DND-41 (cell line): Measurements from ENCODE around the gene MAN2C1.
"Not testable (repeated sequence)": the region's sequence is repeated elsewhere in the genome, so short reads cannot be mapped to it uniquely, and the experiment has no call there.

Source experiments
- ATAC-seq: fragments of 200-7000 bp; cut with Tn5 transposase; 3 replicates; pipeline ENCODE4 v1.9.1; 2021; ENCODE audit warnings: low read depth; ENCODE audit not compliant: insufficient read depth
- DNase-seq: peaks from one replicate; pipeline ENCODE4 v3.0.0-alpha.2; 2020
- H2AFZ ChIP-seq: 2 replicates; pipeline ENCODE4 v1.6.0; 2012; ENCODE audit warnings: low read depth, low read length
- H3K27ac ChIP-seq: 2 replicates; pipeline ENCODE4 v1.5.1; 2012; ENCODE audit warnings: low read length, inconsistent platforms
- H3K27me3 ChIP-seq: fragments of 200-600 bp; sonication (generic); 2 replicates; pipeline ENCODE4 v1.6.0; 2012; ENCODE audit warnings: low read length, mild to moderate bottlenecking, inconsistent platforms; ENCODE audit not compliant: insufficient read depth, poor library complexity
- H3K36me3 ChIP-seq: 2 replicates; pipeline ENCODE4 v1.5.1; 2012; ENCODE audit warnings: low read length, inconsistent platforms; ENCODE audit not compliant: insufficient read depth
- H3K4me1 ChIP-seq: 2 replicates; pipeline ENCODE4 v1.5.1; 2012; ENCODE audit warnings: mild to moderate bottlenecking, low read length; ENCODE audit not compliant: insufficient read depth
- H3K4me2 ChIP-seq: 2 replicates; pipeline ENCODE4 v1.6.0; 2012; ENCODE audit warnings: mild to moderate bottlenecking, moderate library complexity, low read length, inconsistent platforms; ENCODE audit not compliant: insufficient read depth
- H3K4me3 ChIP-seq, 2 experiments: fragments of 200-600 bp in 1 of 2; shearing (Covaris generic) in 1 of 2; 2 replicates each; pipeline ENCODE4 v1.5.1; 2012 to 2016; ENCODE audit warnings: inconsistent platforms in 2 of 2, low read length in 2 of 2, mild to moderate bottlenecking in 2 of 2, low read depth in 1 of 2, moderate library complexity in 1 of 2
- H3K79me2 ChIP-seq: 2 replicates; pipeline ENCODE4 v1.6.0; 2012; ENCODE audit warnings: low read length, inconsistent platforms; ENCODE audit not compliant: insufficient read depth
- H3K9ac ChIP-seq: 2 replicates; pipeline ENCODE4 v1.6.0; 2012; ENCODE audit warnings: low read depth, mild to moderate bottlenecking, inconsistent platforms, low read length, moderate library complexity
- H3K9me3 ChIP-seq: 2 replicates; pipeline ENCODE4 v1.5.1; 2012; ENCODE audit warnings: low read length, moderate library complexity, mild to moderate bottlenecking, inconsistent platforms; ENCODE audit not compliant: insufficient read depth, severe bottlenecking
- H4K20me1 ChIP-seq: 2 replicates; pipeline ENCODE4 v1.6.0; 2012; ENCODE audit warnings: low read length; ENCODE audit not compliant: insufficient read depth
- EZH2 ChIP-seq: IDR thresholded peaks from 3 replicates; pipeline ENCODE4 v1.6.1; 2012; ENCODE audit warnings: borderline replicate concordance, low read depth, mild to moderate bottlenecking, moderate library complexity, low read length, inconsistent platforms; ENCODE audit not compliant: severe bottlenecking
- TF ChIP-seq, protein P1 (sequence below): IDR thresholded peaks from 2 replicates; pipeline ENCODE4 v1.5.1; 2012; ENCODE audit warnings: borderline replicate concordance, low read length, moderate library complexity, mild to moderate bottlenecking; ENCODE audit not compliant: poor library complexity, severe bottlenecking; ENCODE audit errors: extremely low read depth

The MAN2C1 gene

DNA sequence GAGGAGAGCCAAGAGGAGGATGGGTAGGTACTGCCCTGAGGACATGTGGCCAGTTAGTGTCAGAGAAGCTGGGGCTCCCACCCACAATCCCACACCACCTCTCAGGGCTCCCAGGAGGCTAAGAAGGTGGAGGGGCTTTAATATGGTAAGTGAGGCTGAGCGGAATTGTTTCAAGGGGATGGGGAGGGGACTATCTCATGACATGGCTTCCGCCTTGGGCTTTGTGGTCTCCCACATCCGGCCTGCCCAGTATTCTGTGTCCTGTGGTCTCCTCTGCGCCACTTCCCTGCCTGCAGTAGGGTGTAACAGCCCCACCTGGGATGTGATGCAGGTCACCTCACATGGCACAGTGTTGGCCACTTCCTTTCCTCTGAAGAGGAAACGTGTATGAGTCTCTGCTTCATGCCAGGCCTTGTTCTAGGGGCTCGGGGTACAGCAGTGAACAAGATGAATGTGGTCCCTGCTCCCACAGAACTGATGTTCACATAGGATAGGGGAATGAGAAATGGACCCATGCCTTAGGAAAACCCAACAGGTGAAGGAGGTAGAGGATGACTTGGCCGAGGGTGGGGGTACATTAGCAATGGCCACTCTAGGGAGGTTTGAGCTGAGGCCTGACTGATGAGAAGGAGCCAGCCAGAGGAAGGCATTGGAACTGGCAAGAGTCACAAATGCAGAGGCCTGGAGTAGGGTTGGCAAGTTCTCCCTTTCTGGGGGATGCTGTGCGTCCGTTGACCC lies 18.4 kb downstream of the MAN2C1 start:
- H4K20me1 ChIP-seq: no peaks in the 10 kb centered on the region
- peak overlapping the region; percentile 86 for H3K27ac ChIP-seq
- peaks cover 29% of the 10 kb centered on the region for H3K4me1 ChIP-seq
- no peaks in the 10 kb centered on the region for H3K27me3 ChIP-seq
- peaks cover 10% of the 10 kb centered on the region; the same call in 1 of the 2 replicates for H3K36me3 ChIP-seq
- no peaks in the 10 kb centered on the region for H3K79me2 ChIP-seq
- H3K9ac ChIP-seq: peak overlapping the region; percentile 11; the same call in 1 of the 2 replicates
- H2AFZ ChIP-seq: no peak overlapping the region
- H3K4me3 ChIP-seq: no peak overlapping the region; a peak in 1 of 4 replicates
- no peak overlapping the region for H3K4me2 ChIP-seq
- TF ChIP-seq EZH2: no peak
- TF ChIP-seq, protein P1, sequence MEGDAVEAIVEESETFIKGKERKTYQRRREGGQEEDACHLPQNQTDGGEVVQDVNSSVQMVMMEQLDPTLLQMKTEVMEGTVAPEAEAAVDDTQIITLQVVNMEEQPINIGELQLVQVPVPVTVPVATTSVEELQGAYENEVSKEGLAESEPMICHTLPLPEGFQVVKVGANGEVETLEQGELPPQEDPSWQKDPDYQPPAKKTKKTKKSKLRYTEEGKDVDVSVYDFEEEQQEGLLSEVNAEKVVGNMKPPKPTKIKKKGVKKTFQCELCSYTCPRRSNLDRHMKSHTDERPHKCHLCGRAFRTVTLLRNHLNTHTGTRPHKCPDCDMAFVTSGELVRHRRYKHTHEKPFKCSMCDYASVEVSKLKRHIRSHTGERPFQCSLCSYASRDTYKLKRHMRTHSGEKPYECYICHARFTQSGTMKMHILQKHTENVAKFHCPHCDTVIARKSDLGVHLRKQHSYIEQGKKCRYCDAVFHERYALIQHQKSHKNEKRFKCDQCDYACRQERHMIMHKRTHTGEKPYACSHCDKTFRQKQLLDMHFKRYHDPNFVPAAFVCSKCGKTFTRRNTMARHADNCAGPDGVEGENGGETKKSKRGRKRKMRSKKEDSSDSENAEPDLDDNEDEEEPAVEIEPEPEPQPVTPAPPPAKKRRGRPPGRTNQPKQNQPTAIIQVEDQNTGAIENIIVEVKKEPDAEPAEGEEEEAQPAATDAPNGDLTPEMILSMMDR: no peak
- DNase-seq (peak; percentile 92), ATAC-seq (peak; percentile 92)
- peaks cover 11% of the 10 kb centered on the region for H3K9me3 ChIP-seq

GRCh38 chr15:75349351-75349669 lies 19.1 kb downstream of the MAN2C1 start:
- peak overlapping the region; percentile 77 for H3K27ac ChIP-seq
- not testable (repeated sequence) for ATAC-seq, H3K4me2 ChIP-seq

DNA sequence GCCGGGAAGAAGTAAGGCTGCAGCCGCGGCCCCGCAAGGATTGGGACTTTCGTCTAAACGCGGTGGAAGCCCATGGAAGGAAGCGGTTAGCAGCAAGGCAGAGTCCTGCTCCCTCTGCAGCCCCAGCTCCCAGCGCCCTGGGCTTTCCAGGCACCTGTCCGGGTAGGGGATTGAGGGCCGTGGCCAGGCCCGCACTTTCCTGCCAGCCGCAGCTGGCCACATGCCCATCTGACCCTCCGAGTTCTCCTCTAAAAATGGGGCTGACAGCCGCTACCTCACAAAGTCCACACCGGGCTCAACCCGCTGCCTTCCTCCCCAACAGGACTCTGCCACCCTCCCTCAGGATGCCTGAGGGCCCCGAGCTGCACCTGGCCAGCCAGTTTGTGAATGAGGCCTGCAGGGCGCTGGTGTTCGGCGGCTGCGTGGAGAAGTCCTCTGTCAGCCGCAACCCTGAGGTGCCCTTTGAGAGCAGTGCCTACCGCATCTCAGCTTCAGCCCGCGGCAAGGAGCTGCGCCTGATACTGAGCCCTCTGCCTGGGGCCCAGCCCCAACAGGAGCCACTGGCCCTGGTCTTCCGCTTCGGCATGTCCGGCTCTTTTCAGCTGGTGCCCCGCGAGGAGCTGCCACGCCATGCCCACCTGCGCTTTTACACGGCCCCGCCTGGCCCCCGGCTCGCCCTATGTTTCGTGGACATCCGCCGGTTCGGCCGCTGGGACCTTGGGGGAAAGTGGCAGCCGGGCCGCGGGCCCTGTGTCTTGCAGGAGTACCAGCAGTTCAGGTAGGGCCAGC lies 19.7 kb downstream of the MAN2C1 start:
- peaks cover 8% of the 10 kb centered on the region; the same call in 1 of the 2 replicates for H3K36me3 ChIP-seq
- H4K20me1 ChIP-seq: no peaks in the 10 kb centered on the region
- peak overlapping the region in 1 of 2 experiments; percentile 36; a peak in 2 of 4 replicates for H3K4me3 ChIP-seq
- no peak overlapping the region for H3K9ac ChIP-seq
- H3K4me1 ChIP-seq: peaks cover 29% of the 10 kb centered on the region
- no peak for ATAC-seq
- H3K9me3 ChIP-seq: peaks cover 11% of the 10 kb centered on the region
- no peaks in the 10 kb centered on the region for H3K79me2 ChIP-seq
- no peak overlapping the region for H2AFZ ChIP-seq
- peak overlapping the region; percentile 77 for H3K27ac ChIP-seq
- H3K4me2 ChIP-seq: no peak overlapping the region
- TF ChIP-seq EZH2: no peak
- TF ChIP-seq, protein P1: no peak
- H3K27me3 ChIP-seq: no peaks in the 10 kb centered on the region
- DNase-seq: no peak

More at GRCh38 chr15:75349351-75349669, 19.1 kb downstream of the MAN2C1 start:
- not testable (repeated sequence) for H3K79me2 ChIP-seq, DNase-seq, H3K27me3 ChIP-seq, H2AFZ ChIP-seq, H4K20me1 ChIP-seq, H3K9ac ChIP-seq
- Histone ChIP-seq H3K9me3 (peaks cover 11% of the 10 kb centered on the region), H3K4me1 (peaks cover 29% of the 10 kb centered on the region), H3K36me3 (peaks cover 10% of the 10 kb centered on the region; the same call in 1 of the 2 replicates), H3K4me3 (peak overlapping the region in 1 of 2 experiments; percentile 36; a peak in 1 of 4 replicates)

GRCh38 chr15:75348034-75348561 lies 20.3 kb downstream of the MAN2C1 start:
- peaks cover 5% of the 10 kb centered on the region; the same call in 1 of the 2 replicates for H3K36me3 ChIP-seq
- peaks cover 29% of the 10 kb centered on the region for H3K4me1 ChIP-seq
- no peak overlapping the region for H3K4me3 ChIP-seq
- no peaks in the 10 kb centered on the region for H4K20me1 ChIP-seq
- DNase-seq (no peak), ATAC-seq (no peak)
- H3K27me3 ChIP-seq: no peaks in the 10 kb centered on the region
- H3K27ac ChIP-seq: no peak overlapping the region
- peaks cover 11% of the 10 kb centered on the region for H3K9me3 ChIP-seq
- H2AFZ ChIP-seq: no peak overlapping the region
- H3K4me2 ChIP-seq: no peak overlapping the region
- no peak for TF ChIP-seq EZH2
- TF ChIP-seq, protein P1: no peak
- H3K9ac ChIP-seq: no peak overlapping the region
- H3K79me2 ChIP-seq: no peaks in the 10 kb centered on the region
